IPS-18c (cell line): Measurements from ENCODE around the gene THTPA.

Source experiments
- H3K4me3 ChIP-seq: 2 replicates; pipeline ENCODE4 v1.7.0; 2013; ENCODE audit warnings: low read depth, mild to moderate bottlenecking, low read length, moderate library complexity; ENCODE audit not compliant: insufficient read depth
- H3K9me3 ChIP-seq: one replicate; pipeline ENCODE4 v1.6.1; 2013; ENCODE audit warnings: mild to moderate bottlenecking, low read length, moderate library complexity; ENCODE audit not compliant: control insufficient read depth, insufficient read depth

The THTPA gene

GRCh38 chr14:23545740-23546365 lies 10.2 kb upstream of the THTPA start:
- Histone ChIP-seq H3K4me3 (no peak overlapping the region), H3K9me3 (no peaks in the 10 kb centered on the region)

DNA sequence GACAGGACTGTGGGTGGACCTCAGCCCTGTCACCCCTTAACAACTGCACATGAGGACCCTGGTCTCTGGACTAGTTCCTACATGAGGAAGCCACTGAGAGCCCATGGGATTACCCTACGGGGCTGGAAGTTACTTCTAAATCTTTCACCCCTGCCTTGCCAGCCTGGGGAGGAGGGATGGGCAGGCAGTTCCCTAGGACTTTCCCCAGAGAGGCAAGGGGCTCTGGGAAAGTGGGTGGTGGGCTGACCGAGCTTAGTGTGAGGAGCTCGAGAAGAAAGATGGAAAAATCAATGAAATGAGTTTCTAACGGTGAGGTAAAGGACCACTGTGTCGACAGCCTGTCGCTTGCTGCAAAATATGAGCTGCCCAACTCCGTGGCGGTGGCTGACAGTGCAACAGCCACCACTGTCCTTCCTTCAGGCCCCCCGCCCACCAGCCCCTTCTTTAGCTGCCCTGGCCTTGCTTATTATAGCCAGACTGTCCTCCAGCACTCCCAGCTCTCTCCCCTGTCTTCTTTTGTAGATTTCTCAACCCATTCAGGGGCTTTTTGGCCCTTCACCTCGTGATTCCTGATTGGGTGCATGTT lies 9.5 kb upstream of the THTPA start:
- Histone ChIP-seq H3K4me3 (no peak overlapping the region), H3K9me3 (peaks cover 3% of the 10 kb centered on the region)

GRCh38 chr14:23547924-23548323 lies 8.1 kb upstream of the THTPA start:
- Histone ChIP-seq H3K9me3 (peaks cover 3% of the 10 kb centered on the region), H3K4me3 (no peak overlapping the region)

GRCh38 chr14:23548351-23549318 lies 7.4 kb upstream of the THTPA start:
- Histone ChIP-seq H3K9me3 (peaks cover 3% of the 10 kb centered on the region), H3K4me3 (no peak overlapping the region)

DNA sequence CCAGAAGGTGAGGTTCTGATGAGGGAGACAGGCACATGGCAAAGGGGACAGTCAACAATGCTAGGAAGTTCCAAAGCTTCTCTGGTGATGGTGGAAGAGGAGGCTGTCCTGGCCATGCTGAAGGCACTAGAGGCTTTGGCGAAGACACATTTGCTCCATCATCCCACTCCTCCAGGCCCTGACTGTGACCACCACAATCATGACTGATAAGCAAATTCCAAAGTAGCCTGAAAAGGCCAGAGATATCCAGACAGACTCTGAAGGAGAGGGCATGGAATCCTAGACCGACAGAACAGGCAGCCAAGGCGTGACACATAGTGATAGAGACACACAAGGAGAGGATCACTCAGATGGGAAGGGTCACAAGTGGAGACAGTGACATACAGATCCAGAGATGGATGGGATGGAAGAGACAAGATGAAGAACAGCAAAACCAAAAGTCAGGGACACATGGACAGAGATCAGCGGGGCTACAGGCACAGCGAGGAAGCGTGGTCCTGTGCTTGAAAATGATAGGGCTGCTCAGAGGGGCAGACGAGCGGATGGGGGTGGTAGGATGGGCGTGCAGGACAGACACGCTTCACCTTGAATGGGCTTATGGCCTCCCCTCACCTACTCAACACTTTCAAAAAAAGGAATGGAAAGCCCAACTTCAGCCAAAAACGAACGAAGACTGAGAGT lies 5.8 kb upstream of the THTPA start:
- Histone ChIP-seq H3K4me3 (peak overlapping the region; percentile 95), H3K9me3 (peaks cover 3% of the 10 kb centered on the region)

DNA sequence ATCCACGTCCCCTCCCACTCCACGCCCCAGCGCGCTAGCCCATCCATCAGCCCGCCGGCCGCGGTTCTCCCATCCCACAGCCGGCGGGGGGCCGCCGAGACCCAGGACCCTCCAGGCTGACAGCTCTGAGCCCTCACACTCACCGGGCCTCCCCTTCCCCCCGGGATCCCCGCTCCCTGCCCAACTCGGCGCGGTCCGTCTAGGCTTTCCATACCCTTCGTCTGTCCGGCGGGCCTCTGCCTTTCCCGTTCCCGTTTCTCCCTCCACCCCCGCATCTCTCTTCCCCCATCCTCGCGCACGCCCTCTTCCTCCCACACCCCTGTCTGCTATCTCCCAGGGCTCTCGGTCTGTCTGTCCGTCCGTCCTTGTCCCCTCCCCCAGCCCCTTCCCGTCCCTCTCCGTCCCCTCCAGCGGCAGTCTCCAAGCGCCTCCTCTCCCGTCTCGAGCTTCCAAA lies 5.2 kb upstream of the THTPA start:
- Histone ChIP-seq H3K4me3 (peak overlapping the region; percentile 95), H3K9me3 (peaks cover 3% of the 10 kb centered on the region)

DNA sequence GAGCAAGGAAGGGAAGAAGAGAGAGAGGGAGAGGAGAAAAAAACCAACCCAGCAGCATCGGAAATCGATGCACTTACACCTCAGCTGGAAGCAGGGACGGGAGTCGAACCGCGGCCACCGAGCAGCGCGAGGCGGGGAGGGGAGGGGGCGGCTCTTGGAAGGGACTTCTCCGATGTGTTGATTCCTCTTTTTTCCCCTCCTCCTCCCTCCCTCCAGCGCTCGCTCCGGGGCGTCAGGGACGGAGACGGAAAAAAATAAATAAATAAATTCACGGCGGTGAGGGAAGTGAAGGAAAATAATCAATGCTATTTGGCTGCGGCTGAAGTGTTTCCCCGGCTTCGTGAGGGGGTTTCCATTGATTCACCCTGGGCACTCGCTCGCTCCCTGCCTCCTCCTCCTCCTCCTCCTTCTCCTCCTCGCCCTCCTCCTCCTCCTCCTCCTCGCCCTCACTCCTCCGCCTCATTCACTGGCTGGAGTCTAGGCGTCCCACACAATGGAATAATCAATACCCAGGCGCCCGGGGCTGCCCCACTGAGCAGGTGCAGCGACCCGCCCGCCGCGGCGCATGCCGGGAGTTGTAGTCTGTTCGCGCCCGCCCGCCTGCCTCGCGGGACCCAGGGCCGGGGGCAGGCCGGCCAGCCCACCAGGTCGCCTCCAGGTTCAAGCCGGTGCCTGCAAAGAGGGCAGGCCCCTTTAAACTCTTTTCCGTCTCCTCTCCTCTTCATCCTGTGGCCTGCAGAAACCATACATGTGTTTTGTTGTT lies 4.6 kb upstream of the THTPA start, which contains the start of gene ZFHX2:
Gene ZFHX2, minus strand, starts transcription at position 500 of the 763 bp plus-strand sequence. CDS start 16,440 bp downstream, outside the sequence.
- peak within 1 kb of the TSS; percentile 95 for H3K4me3 ChIP-seq
- H3K9me3 ChIP-seq, result peaks cover 3% of the 10 kb centered on the region

DNA sequence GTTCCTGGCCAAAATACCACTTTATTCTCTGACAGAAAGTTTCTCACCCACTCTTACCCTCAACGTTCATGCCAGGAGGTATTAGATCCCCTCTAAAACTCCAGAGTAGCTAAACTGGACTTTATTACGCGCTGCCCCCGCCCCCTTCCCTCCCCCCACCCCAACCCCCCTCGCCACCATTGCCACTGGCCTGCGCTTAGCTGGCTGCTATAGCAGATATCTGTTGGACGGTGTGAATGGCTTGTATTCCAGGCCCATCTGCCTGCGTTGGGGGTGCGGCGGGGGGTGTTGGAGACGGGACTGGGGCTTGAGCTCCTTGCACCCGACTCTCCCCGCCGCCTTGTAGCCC lies 564 bp upstream of the THTPA start:
- H3K9me3 ChIP-seq, result peaks cover 3% of the 10 kb centered on the region
- H3K4me3 ChIP-seq, result peak overlapping the region; percentile 95

- Histone ChIP-seq H3K4me3 (peak overlapping the region; percentile 95), H3K9me3 (no peaks in the 10 kb centered on the region)
Measured at GRCh38 chr14:23556700-23557440, 799 bp downstream of the THTPA start.

GRCh38 chr14:23557521-23557920 lies 1.4 kb downstream of the THTPA start:
- Histone ChIP-seq H3K4me3 (no peak overlapping the region), H3K9me3 (no peaks in the 10 kb centered on the region)

DNA sequence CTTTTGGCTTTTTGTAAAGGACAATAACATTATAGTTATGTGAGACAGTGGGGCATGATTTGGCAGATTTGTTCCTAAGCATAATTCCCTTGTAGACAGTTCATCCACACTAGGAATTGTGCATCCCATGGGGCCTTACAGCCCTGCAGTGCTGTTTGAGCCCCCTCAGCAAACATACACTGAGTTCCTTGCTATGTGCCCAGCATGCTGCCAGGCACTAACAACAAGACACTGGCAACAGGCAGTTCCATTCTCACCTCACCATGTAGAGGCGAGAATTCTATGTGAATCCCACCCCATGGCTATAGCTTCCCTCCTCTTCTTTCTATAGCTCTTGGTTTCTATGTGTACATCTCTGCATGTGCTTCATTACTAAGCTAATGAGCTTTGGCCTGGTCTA lies 1.9 kb downstream of the THTPA start:
- H3K9me3 ChIP-seq, result no peaks in the 10 kb centered on the region
- no peak overlapping the region for H3K4me3 ChIP-seq

DNA sequence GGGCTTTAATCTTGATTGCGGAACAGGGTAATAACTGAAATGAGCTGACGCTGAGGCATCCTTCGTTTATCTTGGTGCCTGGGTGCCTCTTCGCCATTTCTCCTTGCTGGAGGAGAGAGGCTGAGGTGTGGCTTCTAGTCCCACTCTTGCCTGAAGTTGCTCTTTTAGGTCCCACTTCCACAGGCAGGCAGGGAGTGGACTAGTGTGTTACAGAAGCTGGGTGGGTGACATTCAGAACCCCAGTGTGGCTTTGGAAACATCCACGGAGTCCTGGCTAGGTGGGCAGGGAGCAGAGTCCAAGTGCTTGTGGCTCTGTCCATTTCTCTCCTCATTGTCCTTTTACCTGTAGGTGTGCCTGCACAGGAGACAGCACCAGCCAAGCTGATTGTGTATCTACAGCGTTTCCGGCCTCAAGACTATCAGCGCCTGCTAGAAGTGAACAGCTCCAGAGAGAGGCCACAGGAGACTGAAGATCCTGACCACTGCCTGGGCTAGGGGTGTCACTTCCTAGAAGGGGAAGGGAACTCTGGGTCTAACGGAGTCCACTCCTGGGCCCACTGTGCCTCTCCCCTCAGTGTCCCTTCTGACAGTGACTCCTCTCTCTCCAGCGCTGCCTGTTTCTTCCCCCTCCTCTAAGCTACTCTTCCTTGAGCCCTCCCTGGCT lies 2.4 kb downstream of the THTPA start:
- no peaks in the 10 kb centered on the region for H3K9me3 ChIP-seq
- no peak overlapping the region for H3K4me3 ChIP-seq

- H3K4me3 ChIP-seq, result no peak overlapping the region
- peaks cover 2% of the 10 kb centered on the region for H3K9me3 ChIP-seq
Measured at GRCh38 chr14:23559010-23559925, 3.2 kb downstream of the THTPA start.

DNA sequence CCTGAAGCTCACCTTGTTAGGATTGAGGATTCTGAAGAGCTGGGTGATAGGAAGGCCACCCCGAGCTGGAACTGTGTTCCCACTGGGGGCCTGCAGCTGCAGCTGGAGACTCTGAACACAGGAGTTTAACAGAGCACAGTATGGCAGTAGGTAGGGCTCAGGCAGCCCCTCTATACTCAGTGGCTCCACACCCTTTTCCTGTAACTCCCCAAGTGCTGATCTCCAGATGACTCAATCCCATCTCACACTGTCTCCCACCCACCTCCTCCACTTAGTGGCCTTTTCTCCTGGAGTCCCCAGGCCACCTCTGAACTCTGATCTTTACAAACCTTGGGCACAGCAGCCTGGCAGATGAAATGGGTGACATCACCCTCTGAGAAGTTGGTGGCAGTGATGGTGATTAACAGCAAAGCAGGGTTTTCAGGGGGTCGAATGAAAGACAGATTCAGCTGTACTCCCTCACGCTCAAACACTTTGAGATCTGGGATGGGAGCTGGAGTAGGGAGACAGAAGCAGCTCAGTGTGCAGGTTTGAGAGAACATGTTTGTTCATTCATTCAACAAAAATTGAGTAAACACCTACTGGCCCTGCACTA lies 4.0 kb downstream of the THTPA start:
- Histone ChIP-seq H3K4me3 (no peak overlapping the region; the same call in 1 of the 2 replicates), H3K9me3 (peaks cover 2% of the 10 kb centered on the region)
